HG03066 (cell line): ENCODE data around the gene NEAT1.
A peak's percentile ranks its signal among the peaks of the same experiment; 100 is the strongest.

Experiments used
- ATAC-seq: cut with Tn5 transposase; IDR thresholded peaks from one replicate; pipeline ENCODE4 v1.9.1; 2021; ENCODE audit warnings: low read depth; ENCODE audit not compliant: unreplicated experiment

The NEAT1 gene

GRCh38 chr11:65422633-65423515, at the start of gene NEAT1:
Gene NEAT1 (plus strand): TSS chr11:65422798.
- ATAC-seq: no peak

- ATAC-seq: no peak
Measured at GRCh38 chr11:65373839-65374580, 48.6 kb upstream of the NEAT1 start.

- no peak for ATAC-seq
Measured at GRCh38 chr11:65375012-65375411, 47.6 kb upstream of the NEAT1 start.

- ATAC-seq: no peak
Measured at GRCh38 chr11:65376138-65376713, 46.4 kb upstream of the NEAT1 start.

- ATAC-seq: no peak
Measured at GRCh38 chr11:65377036-65377435, 45.6 kb upstream of the NEAT1 start.

- no peak for ATAC-seq
Measured at GRCh38 chr11:65377777-65378176, 44.8 kb upstream of the NEAT1 start.

- ATAC-seq: no peak
Measured at GRCh38 chr11:65378208-65378927, 44.2 kb upstream of the NEAT1 start.

- ATAC-seq: no peak
Measured at GRCh38 chr11:65378928-65379638, 43.5 kb upstream of the NEAT1 start.

GRCh38 chr11:65379698-65380459, 42.7 kb upstream of the NEAT1 start:
- ATAC-seq: no peak

- no peak for ATAC-seq
Measured at GRCh38 chr11:65380460-65381119, 42.0 kb upstream of the NEAT1 start.

- ATAC-seq: peak; percentile 7
Measured at GRCh38 chr11:65381716-65382032, 40.9 kb upstream of the NEAT1 start.

GRCh38 chr11:65382033-65382803, 40.4 kb upstream of the NEAT1 start, which contains the start of gene SLC25A45:
Gene SLC25A45 (minus strand): TSS chr11:65382646. CDS start chr11:65381951, 695 bp downstream.
- peak; percentile 50 for ATAC-seq

- ATAC-seq: no peak
Measured at GRCh38 chr11:65382804-65383368, 39.7 kb upstream of the NEAT1 start.

GRCh38 chr11:65383778-65384177, 38.8 kb upstream of the NEAT1 start:
- ATAC-seq: no peak

- ATAC-seq: no peak
Measured at GRCh38 chr11:65384301-65384889, 38.2 kb upstream of the NEAT1 start.

GRCh38 chr11:65386307-65387140, 36.1 kb upstream of the NEAT1 start, which contains the start of gene FRMD8:
Gene FRMD8 (plus strand): TSS chr11:65386637. CDS start chr11:65387037, 400 bp downstream.
- no peak for ATAC-seq
